ENCODE data around the gene FHIT. TPM values are rescaled to one million over a fixed set of nuclear protein-coding genes. Genes with fewer than 3 reads are reported as not detected.

FHIT gene
- total RNA-seq, 1 experiment from 2014 or later = 3.6 TPM

- DNase-seq (no peak), ATAC-seq (no peak)
- Histone ChIP-seq H3K27ac (ENCODE audit: low read length) (no peak overlapping the region), H3K79me2 (ENCODE audit: low read length) (no peaks in the 10 kb centered on the region), H2AFZ (ENCODE audit: low read length) (no peak overlapping the region), H3K4me3 (ENCODE audit: low read length) (no peak overlapping the region), H3K36me3 (ENCODE audit: low read depth, low read length) (no peaks in the 10 kb centered on the region), H3K9me2 (replicated peaks; ENCODE audit: low read length) (no peaks in the 10 kb centered on the region), H3F3A (ENCODE audit: low read length, unreplicated experiment) (no peaks in the 10 kb centered on the region), H3K27me3 (ENCODE audit: low read length) (peaks cover 6% of the 10 kb centered on the region; the same call in 1 of the 2 replicates), H3K9ac (ENCODE audit: low read length) (no peak overlapping the region), H4K20me1 (ENCODE audit: low read length) (no peaks in the 10 kb centered on the region), H3K9me3 (ENCODE audit: low read length) (no peaks in the 10 kb centered on the region), H3K4me1 (ENCODE audit: insufficient read depth, low read length) (no peaks in the 10 kb centered on the region), H3K4me2 (ENCODE audit: low read length) (no peak overlapping the region)
- ChIA-PET CTCF (no interaction called here), POLR2A (ENCODE audit: unreplicated experiment) (no interaction called here)
- TF ChIP-seq EZH2phosphoT487 (IDR thresholded peaks at IDR 0.05; ENCODE audit: borderline replicate concordance, low read length) = no peak
- no peak for TF ChIP-seq EZH2 (IDR thresholded peaks at IDR 0.05; ENCODE audit: low read length, unreplicated experiment)
- no peak for TF ChIP-seq CTCF (conservative IDR thresholded peaks at IDR 0.05; ENCODE audit: low read depth, low read length)
- no TSS peak for BruUV-seq (replicated peaks)
- intact Hi-C loops (cut with micrococcal nuclease) = no loop called here
Observed at GRCh38 chr3:60333710-60334109, 917.5 kb downstream of the FHIT start.

GRCh38 chr3:60330107-60330506, 921.1 kb downstream of the FHIT start:
- H3K9me2 ChIP-seq (replicated peaks; ENCODE audit: low read length) = no peaks in the 10 kb centered on the region
- DNase-seq (no peak), ATAC-seq (no peak)
- no peaks in the 10 kb centered on the region for H3K9me3 ChIP-seq (ENCODE audit: low read length)
- H3K4me3 ChIP-seq (ENCODE audit: low read length) = no peak overlapping the region
- no peaks in the 10 kb centered on the region for H4K20me1 ChIP-seq (ENCODE audit: low read length)
- no peak for TF ChIP-seq EZH2 (IDR thresholded peaks at IDR 0.05; ENCODE audit: low read length, unreplicated experiment)
- TF ChIP-seq EZH2phosphoT487 (IDR thresholded peaks at IDR 0.05; ENCODE audit: borderline replicate concordance, low read length) = no peak
- TF ChIP-seq CTCF (conservative IDR thresholded peaks at IDR 0.05; ENCODE audit: low read depth, low read length) = no peak
- H3K79me2 ChIP-seq (ENCODE audit: low read length) = no peaks in the 10 kb centered on the region
- ChIA-PET CTCF (no interaction called here), POLR2A (ENCODE audit: unreplicated experiment) (no interaction called here)
- no peak overlapping the region for H3K27ac ChIP-seq (ENCODE audit: low read length)
- no peaks in the 10 kb centered on the region for H3K4me1 ChIP-seq (ENCODE audit: insufficient read depth, low read length)
- intact Hi-C loops (cut with micrococcal nuclease) = no loop called here
- H3K4me2 ChIP-seq (ENCODE audit: low read length) = no peak overlapping the region
- no peaks in the 10 kb centered on the region for H3F3A ChIP-seq (ENCODE audit: low read length, unreplicated experiment)
- no TSS peak for BruUV-seq (replicated peaks)
- no peak overlapping the region for H2AFZ ChIP-seq (ENCODE audit: low read length)
- no peaks in the 10 kb centered on the region for H3K36me3 ChIP-seq (ENCODE audit: low read depth, low read length)
- H3K27me3 ChIP-seq (ENCODE audit: low read length) = no peaks in the 10 kb centered on the region
- no peak overlapping the region for H3K9ac ChIP-seq (ENCODE audit: low read length)

GRCh38 chr3:60325610-60326170, 925.6 kb downstream of the FHIT start:
- Histone ChIP-seq H4K20me1 (ENCODE audit: low read length) (no peaks in the 10 kb centered on the region), H3F3A (ENCODE audit: low read length, unreplicated experiment) (no peaks in the 10 kb centered on the region), H3K36me3 (ENCODE audit: low read depth, low read length) (no peaks in the 10 kb centered on the region), H2AFZ (ENCODE audit: low read length) (no peak overlapping the region), H3K9me3 (ENCODE audit: low read length) (no peaks in the 10 kb centered on the region), H3K79me2 (ENCODE audit: low read length) (no peaks in the 10 kb centered on the region), H3K27ac (ENCODE audit: low read length) (no peak overlapping the region), H3K4me1 (ENCODE audit: insufficient read depth, low read length) (no peaks in the 10 kb centered on the region), H3K27me3 (ENCODE audit: low read length) (no peaks in the 10 kb centered on the region), H3K4me2 (ENCODE audit: low read length) (no peak overlapping the region), H3K9me2 (replicated peaks; ENCODE audit: low read length) (no peaks in the 10 kb centered on the region), H3K4me3 (ENCODE audit: low read length) (no peak overlapping the region), H3K9ac (ENCODE audit: low read length) (no peak overlapping the region)
- ChIA-PET CTCF (no interaction called here), POLR2A (ENCODE audit: unreplicated experiment) (no interaction called here)
- TF ChIP-seq CTCF (conservative IDR thresholded peaks at IDR 0.05; ENCODE audit: low read depth, low read length) = no peak
- TF ChIP-seq EZH2 (IDR thresholded peaks at IDR 0.05; ENCODE audit: low read length, unreplicated experiment) = no peak
- no peak for DNase-seq
- no TSS peak for BruUV-seq (replicated peaks)
- intact Hi-C loops (cut with micrococcal nuclease) = no loop called here
- no peak for ATAC-seq

Measured in PC-3 (cell line).